HEK293 (cell line): ENCODE results near the gene TNS1.
A peak's percentile ranks its signal among the peaks of the same experiment; 100 is the strongest.

ENCODE experiments used
- CTCF ChIA-PET: fragments of 350-600 bp; formaldehyde crosslinking; extraction: SDS; loops from one replicate; lab custom pipeline; 2021; ENCODE audit warnings: antibody characterized with exemption; lab: Yijun Ruan, JAX
- POLR2A ChIA-PET: fragments of 300-600 bp; formaldehyde crosslinking; extraction: SDS; loops from one replicate; lab custom pipeline; 2020; ENCODE audit warnings: antibody characterized with exemption, inconsistent platforms; lab: Yijun Ruan, JAX
- H3K27ac ChIP-seq: fragments of 200-500 bp; sonication (Bioruptor generic); 2 replicates; pipeline ENCODE4 v1.5.1; 2014; ENCODE audit warnings: low read depth, low read length, control low read depth, inconsistent platforms; ENCODE audit errors: extremely low read depth
- H3K36me3 ChIP-seq, 2 experiments: fragments of 200-500 bp in 1 of 2; sonication (Bioruptor generic) in 1 of 2; 1 replicate in 1 of 2; 2 replicates in 1 of 2; pipeline ENCODE4 v1.5.1; 2014 to 2017; ENCODE audit warnings: inconsistent platforms in 2 of 2, low read length in 2 of 2; ENCODE audit not compliant: control insufficient read depth in 2 of 2, insufficient read depth in 1 of 2
- H3K4me1 ChIP-seq: fragments of 200-500 bp; sonication (Bioruptor generic); 2 replicates; pipeline ENCODE4 v1.5.1; 2014; ENCODE audit warnings: mild to moderate bottlenecking, low read length, inconsistent platforms; ENCODE audit not compliant: control insufficient read depth, insufficient read depth
- H3K4me3 ChIP-seq: 2 replicates; pipeline ENCODE4 v1.5.1; 2011; ENCODE audit warnings: low read depth, mild to moderate bottlenecking, control low read depth, low read length, moderate library complexity
- H3K9me3 ChIP-seq: fragments of 200-500 bp; sonication (Bioruptor generic); 2 replicates; pipeline ENCODE4 v1.5.1; 2014; ENCODE audit warnings: low read depth, low read length, inconsistent platforms; ENCODE audit not compliant: control insufficient read depth, insufficient read depth
- GLIS1 ChIP-seq: fragments of 450-650 bp; formaldehyde crosslinking; IDR thresholded peaks from 2 replicates; pipeline ENCODE4 v1.5.1; 2016; ENCODE audit warnings: missing biosample characterization, missing genetic modification characterization
- KLF8 ChIP-seq: fragments of 450-650 bp; formaldehyde crosslinking; IDR thresholded peaks from 2 replicates; pipeline ENCODE4 v1.5.1; 2016; ENCODE audit warnings: missing biosample characterization, missing genetic modification characterization
- RBAK ChIP-seq: fragments of 450-650 bp; formaldehyde crosslinking; IDR thresholded peaks from 2 replicates; pipeline ENCODE4 v1.5.1; 2016; ENCODE audit warnings: missing biosample characterization, missing genetic modification characterization
- YY1 ChIP-seq: fragments of 450-650 bp; formaldehyde crosslinking; IDR thresholded peaks from 2 replicates; pipeline ENCODE4 v1.5.1; 2018; ENCODE audit warnings: missing biosample characterization, missing genetic modification characterization
- ZFHX2 ChIP-seq: fragments of 450-650 bp; formaldehyde crosslinking; conservative IDR thresholded peaks from 2 replicates; pipeline ENCODE4 v1.5.1; 2016; ENCODE audit warnings: missing biosample characterization, missing genetic modification characterization
- ZFP37 ChIP-seq: fragments of 450-650 bp; formaldehyde crosslinking; IDR thresholded peaks from 2 replicates; pipeline ENCODE4 v1.5.1; 2016; ENCODE audit warnings: missing biosample characterization, missing genetic modification characterization
- ZIC2 ChIP-seq: fragments of 450-650 bp; formaldehyde crosslinking; IDR thresholded peaks from 2 replicates; pipeline ENCODE4 v1.5.1; 2016; ENCODE audit warnings: missing biosample characterization, missing genetic modification characterization
- ZNF155 ChIP-seq: fragments of 450-650 bp; formaldehyde crosslinking; IDR thresholded peaks from 2 replicates; pipeline ENCODE4 v1.5.1; 2016; ENCODE audit warnings: missing biosample characterization, missing genetic modification characterization
- ZNF157 ChIP-seq: fragments of 450-650 bp; formaldehyde crosslinking; IDR thresholded peaks from 2 replicates; pipeline ENCODE4 v1.5.1; 2016; ENCODE audit warnings: missing biosample characterization, missing genetic modification characterization
- ZNF16 ChIP-seq: fragments of 450-650 bp; formaldehyde crosslinking; IDR thresholded peaks from 2 replicates; pipeline ENCODE4 v1.5.1; 2016; ENCODE audit warnings: low read depth, missing biosample characterization, missing genetic modification characterization
- ZNF2 ChIP-seq: fragments of 450-650 bp; formaldehyde crosslinking; IDR thresholded peaks from 2 replicates; pipeline ENCODE4 v1.5.1; 2016; ENCODE audit warnings: missing biosample characterization, missing genetic modification characterization
- ZNF202 ChIP-seq: fragments of 450-650 bp; formaldehyde crosslinking; IDR thresholded peaks from 2 replicates; pipeline ENCODE4 v1.5.1; 2016; ENCODE audit warnings: missing biosample characterization, missing genetic modification characterization, borderline replicate concordance
- ZNF221 ChIP-seq: fragments of 450-650 bp; formaldehyde crosslinking; IDR thresholded peaks from 2 replicates; pipeline ENCODE4 v1.5.1; 2017; ENCODE audit warnings: missing biosample characterization, missing genetic modification characterization, borderline replicate concordance
- ZNF280D ChIP-seq: fragments of 450-650 bp; formaldehyde crosslinking; IDR thresholded peaks from 2 replicates; pipeline ENCODE4 v1.5.1; 2016; ENCODE audit warnings: missing biosample characterization, missing genetic modification characterization
- ZNF366 ChIP-seq: fragments of 450-650 bp; formaldehyde crosslinking; conservative IDR thresholded peaks from 2 replicates; pipeline ENCODE4 v1.5.1; 2016; ENCODE audit warnings: missing biosample characterization, missing genetic modification characterization
- ZNF501 ChIP-seq: fragments of 450-650 bp; formaldehyde crosslinking; IDR thresholded peaks from 2 replicates; pipeline ENCODE4 v1.5.1; 2016; ENCODE audit warnings: missing biosample characterization, missing genetic modification characterization
- ZNF529 ChIP-seq: fragments of 450-650 bp; formaldehyde crosslinking; IDR thresholded peaks from 2 replicates; pipeline ENCODE4 v1.5.1; 2017; ENCODE audit warnings: missing genetic modification characterization, missing biosample characterization; ENCODE audit not compliant: insufficient replicate concordance
- ZNF626 ChIP-seq: fragments of 450-650 bp; sonication (Bioruptor Pico); formaldehyde crosslinking; IDR thresholded peaks from 2 replicates; pipeline ENCODE4 v1.5.1; 2018; ENCODE audit warnings: missing biosample characterization, missing genetic modification characterization, inconsistent platforms
- ZNF707 ChIP-seq: fragments of 450-650 bp; formaldehyde crosslinking; IDR thresholded peaks from 2 replicates; pipeline ENCODE4 v1.5.1; 2016; ENCODE audit warnings: missing biosample characterization, missing genetic modification characterization
- ZNF768 ChIP-seq: fragments of 450-650 bp; formaldehyde crosslinking; IDR thresholded peaks from 2 replicates; pipeline ENCODE4 v1.5.1; 2018; ENCODE audit warnings: missing biosample characterization, mild to moderate bottlenecking, missing genetic modification characterization
- ZNF785 ChIP-seq: fragments of 450-650 bp; formaldehyde crosslinking; IDR thresholded peaks from 2 replicates; pipeline ENCODE4 v1.5.1; 2016; ENCODE audit warnings: missing biosample characterization, missing genetic modification characterization
- ZSCAN16 ChIP-seq: fragments of 450-650 bp; formaldehyde crosslinking; IDR thresholded peaks from 2 replicates; pipeline ENCODE4 v1.5.1; 2016; ENCODE audit warnings: missing biosample characterization, missing genetic modification characterization

TNS1 gene

GRCh38 chr2:218014706-218015585 is 12.2 kb upstream of the TNS1 start:
- Histone ChIP-seq H3K9me3 (no peaks in the 10 kb centered on the region), H3K4me3 (no peak overlapping the region), H3K36me3 (no peaks in the 10 kb centered on the region), H3K4me1 (peaks cover 7% of the 10 kb centered on the region), H3K27ac (no peak overlapping the region)
- POLR2A ChIA-PET, result no interaction called here
- CTCF ChIA-PET, result interaction anchor here (0.6 to 2.1 kb wide), 3 partner anchors 21 to 360 kb away, joined by 3 to 7 read pairs (median 3); no protein-coding TSS in a partner anchor
- TF ChIP-seq ZNF221 (tag by site-specific recombination), result no peak
- no peak for TF ChIP-seq ZNF529 (tag by site-specific recombination)
- no peak for TF ChIP-seq ZSCAN16
- TF ChIP-seq ZNF157 (tag by site-specific recombination), result no peak
- TF ChIP-seq ZNF366 (tag by site-specific recombination), result peak; percentile 63
- no peak for TF ChIP-seq RBAK (tag by site-specific recombination)
- TF ChIP-seq ZNF16, result no peak

GRCh38 chr2:218013289-218013688 is 10.5 kb upstream of the TNS1 start:
- no peak for TF ChIP-seq ZNF707 (tag by site-specific recombination)
- no peak for TF ChIP-seq ZNF202 (tag by site-specific recombination)
- no peak for TF ChIP-seq ZNF626 (tag by site-specific recombination)
- TF ChIP-seq ZNF768, result no peak
- no peak for TF ChIP-seq ZFP37 (tag by site-specific recombination)
- TF ChIP-seq GLIS1 (tag by site-specific recombination), result peak; percentile 84
- H3K36me3 ChIP-seq, result no peaks in the 10 kb centered on the region
- H3K27ac ChIP-seq, result no peak overlapping the region
- no peak overlapping the region for H3K4me3 ChIP-seq
- peaks cover 7% of the 10 kb centered on the region for H3K4me1 ChIP-seq
- H3K9me3 ChIP-seq, result no peaks in the 10 kb centered on the region
- CTCF ChIA-PET, result interaction anchor here (0.9 to 2.1 kb wide), 2 partner anchors 20 to 56 kb away, joined by 4 to 7 read pairs; partner anchors contain the start of gene RUFY4
- POLR2A ChIA-PET, result no interaction called here

- CTCF ChIA-PET, result interaction anchor here (0.7 kb wide), 1 partner anchor 113 kb away, joined by 4 read pairs; no protein-coding TSS in a partner anchor
These were observed 9.5 kb upstream of the TNS1 start for GRCh38 chr2:218012284-218012683.

GRCh38 chr2:218011653-218012040 is 8.9 kb upstream of the TNS1 start:
- TF ChIP-seq ZNF785 (tag by site-specific recombination) (no peak), ZNF280D (no peak), ZNF501 (tag by site-specific recombination) (no peak), ZNF155 (tag by site-specific recombination) (no peak), KLF8 (tag by site-specific recombination) (no peak), YY1 (no peak), ZNF2 (tag by site-specific recombination) (no peak)

More at GRCh38 chr2:218012284-218012683, 9.5 kb upstream of the TNS1 start:
- Histone ChIP-seq H3K4me3 (no peak overlapping the region), H3K36me3 (no peaks in the 10 kb centered on the region), H3K27ac (no peak overlapping the region), H3K4me1 (peaks cover 7% of the 10 kb centered on the region), H3K9me3 (no peaks in the 10 kb centered on the region)
- POLR2A ChIA-PET, result no interaction called here
- TF ChIP-seq ZIC2 (tag by site-specific recombination) (peak; percentile 24; the same call in 1 of the 2 replicates), ZFHX2 (tag by site-specific recombination) (no peak)

More at GRCh38 chr2:218011653-218012040, 8.9 kb upstream of the TNS1 start:
- ChIA-PET POLR2A (no interaction called here), CTCF (interaction anchor here (1.0 to 1.2 kb wide), 2 partner anchors 11 to 223 kb away, joined by 4 read pairs; no protein-coding TSS in a partner anchor)
- Histone ChIP-seq H3K9me3 (no peaks in the 10 kb centered on the region), H3K36me3 (no peaks in the 10 kb centered on the region), H3K4me3 (no peak overlapping the region), H3K4me1 (peaks cover 7% of the 10 kb centered on the region), H3K27ac (no peak overlapping the region)
